SU-DHL-6 (cell line): ENCODE measurements around the gene CNTN6.

Source experiments
- H2AFZ ChIP-seq: fragments of 200-600 bp; sonication (generic); 2 replicates; pipeline ENCODE4 v1.6.1; 2014; ENCODE audit warnings: low read depth, mild to moderate bottlenecking, moderate library complexity, mixed read lengths, antibody characterized with exemption, low read length; ENCODE audit not compliant: severe bottlenecking
- H3F3A ChIP-seq: fragments of 200-600 bp; shearing (Covaris generic); 2 replicates; pipeline ENCODE4 v1.6.0; 2016; ENCODE audit warnings: antibody characterized with exemption, mild to moderate bottlenecking; ENCODE audit not compliant: insufficient read depth
- H3K27ac ChIP-seq: fragments of 200-600 bp; sonication (generic); 2 replicates; pipeline ENCODE4 v1.5.1; 2016; ENCODE audit warnings: low read depth, mild to moderate bottlenecking, low read length, moderate library complexity, mixed read lengths
- H3K27me3 ChIP-seq: fragments of 200-600 bp; sonication (generic), shearing (Covaris generic); 2 replicates; pipeline ENCODE4 v1.6.0; 2014; ENCODE audit warnings: mild to moderate bottlenecking, low read length
- H3K36me3 ChIP-seq: fragments of 200-600 bp; sonication (generic); 2 replicates; pipeline ENCODE4 v1.6.1; 2014; ENCODE audit warnings: mild to moderate bottlenecking, low read length, mixed read lengths
- H3K4me2 ChIP-seq: fragments of 300-600, 200-600 bp; shearing (Covaris generic), sonication (generic); 2 replicates; pipeline ENCODE4 v1.6.0; 2014; ENCODE audit warnings: low read length, low read depth, mild to moderate bottlenecking; ENCODE audit not compliant: poor library complexity, severe bottlenecking
- H3K4me3 ChIP-seq: fragments of 200-600 bp; sonication (generic); 2 replicates; pipeline ENCODE4 v1.5.1; 2014; ENCODE audit warnings: antibody characterized with exemption, low read length, mild to moderate bottlenecking, mixed read lengths; ENCODE audit not compliant: insufficient read depth, poor library complexity, severe bottlenecking
- H3K79me2 ChIP-seq: fragments of 200-600 bp; sonication (generic); 2 replicates; pipeline ENCODE4 v1.6.1; 2014; ENCODE audit warnings: mild to moderate bottlenecking, low read length, moderate library complexity; ENCODE audit not compliant: insufficient read depth
- H3K9ac ChIP-seq: fragments of 200-600 bp; sonication (generic); 2 replicates; pipeline ENCODE4 v1.7.0; 2014; ENCODE audit warnings: mild to moderate bottlenecking, low read length
- H3K9me2 ChIP-seq: fragments of 200-600 bp; sonication (generic); replicated peaks from 2 replicates; pipeline ENCODE4 v1.6.1; 2014; ENCODE audit warnings: low read length; ENCODE audit not compliant: insufficient read depth
- H3K9me3 ChIP-seq: fragments of 200-600 bp; sonication (generic); 2 replicates; pipeline ENCODE4 v1.6.1; 2014; ENCODE audit warnings: low read length, mixed read lengths; ENCODE audit not compliant: insufficient read depth
- H4K20me1 ChIP-seq: fragments of 200-600 bp; sonication (generic); 2 replicates; pipeline ENCODE4 v1.6.1; 2014; ENCODE audit warnings: low read depth, mild to moderate bottlenecking, antibody characterized with exemption, low read length, moderate library complexity, mixed read lengths
- CTCF ChIP-seq: fragments of 200-600 bp; sonication (generic); IDR thresholded peaks from one replicate; pipeline ENCODE4 v1.5.1; 2017; ENCODE audit warnings: antibody characterized with exemption, mild to moderate bottlenecking, low read length, moderate library complexity; ENCODE audit not compliant: insufficient read depth, poor library complexity, severe bottlenecking
- EZH2phosphoT487 ChIP-seq: fragments of 200-600 bp; sonication (generic), shearing (Covaris generic); conservative IDR thresholded peaks from 2 replicates; pipeline ENCODE4 v1.6.1; 2018; ENCODE audit warnings: mild to moderate bottlenecking, antibody characterized with exemption, low read length, moderate library complexity, mixed read lengths

Gene CNTN6

GRCh38 chr3:1082108-1082507, 10.7 kb upstream of the CNTN6 start:
- Histone ChIP-seq H4K20me1 (no peaks in the 10 kb centered on the region), H3K9me3 (no peaks in the 10 kb centered on the region), H3K9ac (no peak overlapping the region), H2AFZ (no peak overlapping the region), H3K79me2 (no peaks in the 10 kb centered on the region), H3K9me2 (no peaks in the 10 kb centered on the region), H3K36me3 (no peaks in the 10 kb centered on the region), H3K27me3 (no peaks in the 10 kb centered on the region), H3F3A (no peaks in the 10 kb centered on the region), H3K4me2 (no peak overlapping the region), H3K27ac (no peak overlapping the region), H3K4me3 (no peak overlapping the region)
- TF ChIP-seq CTCF = peak; percentile 39
- no peak for TF ChIP-seq EZH2phosphoT487

- H3K4me3 ChIP-seq = no peak overlapping the region
- no peak overlapping the region for H2AFZ ChIP-seq
- no peak overlapping the region for H3K27ac ChIP-seq
- H4K20me1 ChIP-seq = no peaks in the 10 kb centered on the region
- H3K79me2 ChIP-seq = no peaks in the 10 kb centered on the region
- H3K9me3 ChIP-seq = no peaks in the 10 kb centered on the region
- no peak overlapping the region for H3K4me2 ChIP-seq
- no peaks in the 10 kb centered on the region for H3F3A ChIP-seq
- no peaks in the 10 kb centered on the region for H3K36me3 ChIP-seq
- no peak overlapping the region for H3K9ac ChIP-seq
- no peaks in the 10 kb centered on the region; the same call in 1 of the 2 replicates for H3K27me3 ChIP-seq
- TF ChIP-seq CTCF = no peak
- TF ChIP-seq EZH2phosphoT487 = no peak
- no peaks in the 10 kb centered on the region for H3K9me2 ChIP-seq
Measured at GRCh38 chr3:1087066-1087560, 5.7 kb upstream of the CNTN6 start.

- no peaks in the 10 kb centered on the region for H3K9me2 ChIP-seq
- H3K27me3 ChIP-seq = no peaks in the 10 kb centered on the region; the same call in 1 of the 2 replicates
- TF ChIP-seq EZH2phosphoT487 = no peak
- TF ChIP-seq CTCF = no peak
- no peaks in the 10 kb centered on the region for H3K36me3 ChIP-seq
- no peak overlapping the region for H2AFZ ChIP-seq
- no peaks in the 10 kb centered on the region for H3K79me2 ChIP-seq
- no peaks in the 10 kb centered on the region for H3K9me3 ChIP-seq
- no peak overlapping the region for H3K27ac ChIP-seq
- H3K4me2 ChIP-seq = no peak overlapping the region
- H3F3A ChIP-seq = no peaks in the 10 kb centered on the region
- no peak overlapping the region for H3K4me3 ChIP-seq
- H3K9ac ChIP-seq = no peak overlapping the region
- H4K20me1 ChIP-seq = no peaks in the 10 kb centered on the region
Measured at GRCh38 chr3:1088503-1088902, 4.3 kb upstream of the CNTN6 start.
